DOHH2 (cell line): ENCODE data around the gene SLX4IP.

Experiments
- H3F3A ChIP-seq: fragments of 200-600 bp; sonication (generic), shearing (Covaris generic); 2 replicates; pipeline ENCODE4 v1.6.0; 2016; ENCODE audit warnings: antibody characterized with exemption, mild to moderate bottlenecking; ENCODE audit not compliant: control insufficient read depth, insufficient read depth
- H3K27ac ChIP-seq: fragments of 200-600 bp; sonication (generic); 2 replicates; pipeline ENCODE4 v1.5.1; 2014; ENCODE audit warnings: low read depth, mild to moderate bottlenecking, low read length, moderate library complexity
- H3K27me3 ChIP-seq: fragments of 200-600 bp; sonication (generic); 2 replicates; pipeline ENCODE4 v1.6.1; 2014; ENCODE audit warnings: mild to moderate bottlenecking, low read length, mixed read lengths; ENCODE audit not compliant: control insufficient read depth
- H3K36me3 ChIP-seq: fragments of 200-600 bp; sonication (generic); 2 replicates; pipeline ENCODE4 v1.6.1; 2014; ENCODE audit warnings: mild to moderate bottlenecking, low read length, moderate library complexity, mixed read lengths; ENCODE audit not compliant: control insufficient read depth
- H3K4me1 ChIP-seq: fragments of 200-600 bp; sonication (generic); 2 replicates; pipeline ENCODE4 v1.6.1; 2014; ENCODE audit warnings: mild to moderate bottlenecking, low read length, mixed read lengths; ENCODE audit not compliant: control insufficient read depth
- H3K4me2 ChIP-seq: fragments of 200-600 bp; sonication (generic); 2 replicates; pipeline ENCODE4 v1.6.0; 2014; ENCODE audit warnings: mild to moderate bottlenecking, low read length, moderate library complexity
- H3K4me3 ChIP-seq: fragments of 200-600 bp; sonication (generic); 2 replicates; pipeline ENCODE4 v1.5.1; 2014; ENCODE audit warnings: mild to moderate bottlenecking, low read length, mixed read lengths
- H3K79me2 ChIP-seq: fragments of 200-600 bp; sonication (generic); 2 replicates; pipeline ENCODE4 v1.6.1; 2014; ENCODE audit warnings: mild to moderate bottlenecking, low read length, mixed read lengths; ENCODE audit not compliant: control insufficient read depth
- H3K9me2 ChIP-seq: fragments of 200-600 bp; sonication (generic); replicated peaks from 2 replicates; pipeline ENCODE4 v1.6.1; 2014; ENCODE audit warnings: mild to moderate bottlenecking, low read length, mixed read lengths; ENCODE audit not compliant: control insufficient read depth
- H3K9me3 ChIP-seq: fragments of 200-600 bp; sonication (generic); 2 replicates; pipeline ENCODE4 v1.6.1; 2014; ENCODE audit warnings: antibody characterized with exemption, low read length, mixed read lengths; ENCODE audit not compliant: control insufficient read depth, insufficient read depth
- H4K20me1 ChIP-seq: fragments of 200-600 bp; sonication (generic); 2 replicates; pipeline ENCODE4 v1.6.0; 2014; ENCODE audit warnings: low read depth, mild to moderate bottlenecking, antibody characterized with exemption, low read length, moderate library complexity; ENCODE audit not compliant: control insufficient read depth, insufficient read depth
- CTCF ChIP-seq: fragments of 200-600 bp; sonication (generic); IDR thresholded peaks from one replicate; pipeline ENCODE4 v1.5.1; 2014; ENCODE audit warnings: antibody characterized with exemption, mild to moderate bottlenecking, low read depth, low read length; ENCODE audit not compliant: poor library complexity, severe bottlenecking
- EZH2phosphoT487 ChIP-seq: fragments of 200-600 bp; sonication (generic); IDR thresholded peaks from 2 replicates; pipeline ENCODE4 v1.6.1; 2017; ENCODE audit warnings: borderline replicate concordance, mild to moderate bottlenecking, antibody characterized with exemption, low read length, moderate library complexity, mixed read lengths

The SLX4IP gene

GRCh38 chr20:10634683-10635411 is 199.7 kb downstream of the SLX4IP start:
- peaks cover 9% of the 10 kb centered on the region for H3K27me3 ChIP-seq
- no peaks in the 10 kb centered on the region for H3K79me2 ChIP-seq
- H3K36me3 ChIP-seq, result no peaks in the 10 kb centered on the region
- H3K4me1 ChIP-seq, result peaks cover 13% of the 10 kb centered on the region
- H3K4me3 ChIP-seq, result no peak overlapping the region
- no peaks in the 10 kb centered on the region for H3K9me2 ChIP-seq
- H4K20me1 ChIP-seq, result no peaks in the 10 kb centered on the region
- no peak overlapping the region for H3K4me2 ChIP-seq
- no peak overlapping the region for H3K27ac ChIP-seq
- H3F3A ChIP-seq, result no peaks in the 10 kb centered on the region
- H3K9me3 ChIP-seq, result no peaks in the 10 kb centered on the region
- TF ChIP-seq EZH2phosphoT487, result no peak
- no peak for TF ChIP-seq CTCF

- Histone ChIP-seq H3K79me2 (no peaks in the 10 kb centered on the region), H3K4me1 (peaks cover 13% of the 10 kb centered on the region), H3K4me3 (no peak overlapping the region), H3K36me3 (no peaks in the 10 kb centered on the region), H3K27ac (no peak overlapping the region), H3F3A (no peaks in the 10 kb centered on the region), H3K4me2 (no peak overlapping the region), H4K20me1 (no peaks in the 10 kb centered on the region), H3K27me3 (peaks cover 9% of the 10 kb centered on the region), H3K9me2 (no peaks in the 10 kb centered on the region), H3K9me3 (no peaks in the 10 kb centered on the region)
- TF ChIP-seq EZH2phosphoT487 (no peak), CTCF (no peak)
Measured at GRCh38 chr20:10635476-10636208, 200.5 kb downstream of the SLX4IP start.

- Histone ChIP-seq H3K36me3 (no peaks in the 10 kb centered on the region), H3K27me3 (peaks cover 9% of the 10 kb centered on the region), H3K9me2 (no peaks in the 10 kb centered on the region), H3K27ac (no peak overlapping the region), H4K20me1 (no peaks in the 10 kb centered on the region), H3K79me2 (no peaks in the 10 kb centered on the region), H3K4me3 (no peak overlapping the region), H3F3A (no peaks in the 10 kb centered on the region), H3K4me1 (peaks cover 13% of the 10 kb centered on the region), H3K4me2 (no peak overlapping the region), H3K9me3 (no peaks in the 10 kb centered on the region)
- TF ChIP-seq EZH2phosphoT487 (no peak), CTCF (no peak)
Measured at GRCh38 chr20:10636326-10636818, 201.3 kb downstream of the SLX4IP start.
